Aorta (tissue), 5 donors: Measurements from ENCODE around the gene C12orf76. TPM values are rescaled to one million over a fixed set of nuclear protein-coding genes. Genes with fewer than 3 reads are reported as not detected.

Experiments
- ATAC-seq: fragments of 200-7000 bp; cut with Tn5 transposase; one replicate; pipeline ENCODE4 v1.9.1; 2022; ENCODE audit warnings: moderate library complexity; ENCODE audit not compliant: low FRiP score
- DNase-seq, 2 donors: peaks; one replicate each; pipeline ENCODE4 v3.0.0-alpha.2; 2020
- H3K27ac ChIP-seq, 2 donors: one replicate each; pipeline ENCODE4 v1.5.1; 2013; ENCODE audit warnings: low read length in 2 of 2, mild to moderate bottlenecking in 2 of 2, moderate library complexity in 2 of 2, control low read depth in 1 of 2, inconsistent platforms in 1 of 2, low read depth in 1 of 2
- H3K27me3 ChIP-seq, 2 donors: one replicate each; pipeline ENCODE4 v1.6.1; 2013; ENCODE audit warnings: control low read depth in 1 of 2, low read length in 1 of 2, mild to moderate bottlenecking in 1 of 2, moderate library complexity in 1 of 2; ENCODE audit not compliant: insufficient read depth in 2 of 2, control insufficient read depth in 1 of 2
- H3K36me3 ChIP-seq, 2 donors: one replicate each; pipeline ENCODE4 v1.6.1; 2013; ENCODE audit warnings: control low read depth in 1 of 2, low read length in 1 of 2, mild to moderate bottlenecking in 1 of 2; ENCODE audit not compliant: insufficient read depth in 2 of 2, control insufficient read depth in 1 of 2
- H3K4me1 ChIP-seq, 2 donors: one replicate each; pipeline ENCODE4 v1.6.1; 2013; ENCODE audit warnings: low read length in 2 of 2, control low read depth in 1 of 2, mild to moderate bottlenecking in 1 of 2, moderate library complexity in 1 of 2; ENCODE audit not compliant: insufficient read depth in 2 of 2, control insufficient read depth in 1 of 2
- H3K4me3 ChIP-seq, 2 donors: one replicate each; pipeline ENCODE4 v1.5.1; 2013; ENCODE audit warnings: low read length in 2 of 2, control low read depth in 1 of 2, mild to moderate bottlenecking in 1 of 2
- H3K9me3 ChIP-seq: one replicate; pipeline ENCODE4 v1.6.1; 2013; ENCODE audit warnings: mild to moderate bottlenecking, low read length; ENCODE audit not compliant: control insufficient read depth
- WGBS, 2 donors: extraction: QIAGEN DNeasy Blood & Tissue Kit; methylation state at CpG; one replicate each; pipeline ENCODE4 v1.1.7; 2013; 5-methylcytosine and 5-hydroxymethylcytosine counted together
- intact Hi-C, 2 donors: fragments of 100-400 bp; cut with DNase I; formaldehyde crosslinking; loops; one replicate each; pipeline versions ENCODE4 v1.14.2 to v1.15.0; 2022
- polyA plus RNA-seq, 2 donors: library from polyadenylated mRNA; stranded (reverse); fragments of 200-250 nt; gene quantifications; one replicate each; pipeline ENCODE4 v1.2.3, GENCODE V29; 2013
- total RNA-seq, 2 donors: library from RNA; stranded (reverse); fragmentation: NEBNext Ultra II Directional; extraction: Animal tissue kit (Norgen Biotek cat#: 25700); gene quantifications; one replicate each; pipeline ENCODE4 v1.2.1, GENCODE V29; 2021
- donor health status: healthy with polysubstance abuse.
- donor health status: Bipolar disorder and iron deficiency.
- donor health status: DM: no; HTN: no; CAD: no.
- donor health status: DM: no; HTN: no; CAD: no.
- donor health status: DM: yes; HTN: yes; CAD: no.

C12orf76 gene
- total and polyA plus RNA-seq, 4 donors = 10.5 to 18.4 (median 17.9) TPM

DNA sequence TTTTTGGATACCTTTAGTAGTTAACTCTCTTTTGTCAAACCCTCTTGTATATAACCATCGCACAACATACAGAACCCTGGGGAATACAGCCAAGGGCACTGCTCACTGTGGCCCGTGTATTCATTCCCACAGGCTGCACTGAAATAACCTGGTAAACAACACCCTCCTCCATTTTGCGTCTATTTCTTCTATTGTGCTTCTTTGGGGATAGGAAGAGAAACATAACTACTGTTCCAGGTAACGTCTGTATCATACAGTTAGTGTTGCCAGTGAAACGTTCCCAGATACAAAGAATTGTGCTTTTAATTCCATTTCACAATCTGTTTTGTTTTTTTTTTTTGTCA is 9.6 kb downstream of the C12orf76 start:
- intact Hi-C loops = loop anchor here in 1 of 2 donors (5.0 kb wide), 1 partner anchor 36 kb away; no protein-coding TSS in a partner anchor
- Histone ChIP-seq H3K4me1 (peaks cover 0 to 5% of the 10 kb centered on the region in 2 donors), H3K4me3 (no peak overlapping the region), H3K36me3 (peaks cover 3 to 6% of the 10 kb centered on the region in 2 donors), H3K27ac (peak overlapping the region; percentile 83 to 98), H3K9me3 (no peaks in the 10 kb centered on the region), H3K27me3 (no peaks in the 10 kb centered on the region)
- DNase-seq (no peak), ATAC-seq (no peak)
- WGBS, 2 donors = 20 to 21% methylated on average over 5 of the region's 5 CpGs

DNA sequence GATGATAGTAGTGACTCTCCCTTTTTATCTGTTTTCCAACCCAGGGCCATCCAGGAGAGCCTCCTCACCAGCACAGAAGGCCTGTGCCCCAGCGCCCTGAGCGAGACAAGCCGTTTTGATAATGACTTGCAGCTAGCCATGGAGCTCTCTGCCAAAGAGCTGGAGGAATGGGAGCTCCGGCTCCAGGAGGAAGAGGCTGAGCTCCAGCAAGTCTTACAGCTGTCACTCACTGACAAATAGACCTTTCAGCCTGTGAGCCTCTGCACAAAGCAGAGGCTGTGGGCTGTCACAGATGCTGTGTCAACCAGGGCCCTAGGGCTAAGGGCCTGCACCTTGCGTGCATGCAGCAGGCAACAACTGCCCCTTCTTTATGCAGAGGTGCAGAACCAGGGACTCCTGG is 11.0 kb downstream of the C12orf76 start:
- WGBS, 2 donors = 73 to 79% methylated on average over 5 of the region's 5 CpGs
- no peaks in the 10 kb centered on the region for H3K9me3 ChIP-seq
- DNase-seq (no peak), ATAC-seq (no peak)
- intact Hi-C loops = loop anchor here in 1 of 2 donors (5.0 kb wide), 1 partner anchor 35 kb away; no protein-coding TSS in a partner anchor
- H3K27ac ChIP-seq = peak overlapping the region in 1 of 2 donors; percentile 50
- H3K36me3 ChIP-seq = peaks cover 3 to 6% of the 10 kb centered on the region in 2 donors
- no peaks in the 10 kb centered on the region for H3K27me3 ChIP-seq
- peaks cover 0 to 5% of the 10 kb centered on the region in 2 donors for H3K4me1 ChIP-seq
- H3K4me3 ChIP-seq = no peak overlapping the region

DNA sequence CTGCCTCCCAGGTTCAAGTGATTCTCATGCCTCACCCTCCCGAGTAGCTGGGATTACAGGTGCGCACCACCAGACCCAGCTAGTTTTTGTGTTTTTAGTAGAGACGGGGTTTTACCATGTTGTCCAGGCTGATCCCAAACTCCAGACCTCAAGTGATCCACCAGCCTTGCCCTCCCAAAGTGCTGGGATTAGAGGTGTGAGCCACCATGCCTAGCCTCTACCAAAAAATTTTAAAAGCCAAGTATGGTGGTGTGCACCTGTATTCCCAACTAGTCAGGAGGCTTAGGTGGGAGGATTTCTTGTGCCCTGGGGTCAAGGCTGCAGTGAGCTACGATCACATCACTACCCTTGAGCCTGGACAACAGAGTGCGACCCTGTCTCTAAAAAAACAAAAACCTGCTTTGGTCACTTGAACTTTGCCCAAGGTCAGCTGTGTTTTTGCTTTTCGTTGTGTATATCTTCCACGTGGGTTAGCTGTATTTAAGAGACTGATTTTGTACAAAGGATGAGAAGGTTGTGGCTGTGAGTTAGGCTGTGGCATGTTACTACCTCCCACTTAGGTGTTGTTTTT is 12.7 kb downstream of the C12orf76 start:
- H3K9me3 ChIP-seq = no peaks in the 10 kb centered on the region
- 86 to 87% methylated on average over 7 of the region's 7 CpGs for WGBS, 2 donors
- intact Hi-C loops = loop anchor here in 1 of 2 donors (5.0 kb wide), 1 partner anchor 33 kb away; no protein-coding TSS in a partner anchor
- no peak for DNase-seq
- H3K27ac ChIP-seq = no peak overlapping the region
- H3K4me1 ChIP-seq = peaks cover 0 to 5% of the 10 kb centered on the region in 2 donors
- no peaks in the 10 kb centered on the region for H3K27me3 ChIP-seq
- H3K36me3 ChIP-seq = peaks cover 3 to 6% of the 10 kb centered on the region in 2 donors
- H3K4me3 ChIP-seq = no peak overlapping the region
- no peak for ATAC-seq

DNA sequence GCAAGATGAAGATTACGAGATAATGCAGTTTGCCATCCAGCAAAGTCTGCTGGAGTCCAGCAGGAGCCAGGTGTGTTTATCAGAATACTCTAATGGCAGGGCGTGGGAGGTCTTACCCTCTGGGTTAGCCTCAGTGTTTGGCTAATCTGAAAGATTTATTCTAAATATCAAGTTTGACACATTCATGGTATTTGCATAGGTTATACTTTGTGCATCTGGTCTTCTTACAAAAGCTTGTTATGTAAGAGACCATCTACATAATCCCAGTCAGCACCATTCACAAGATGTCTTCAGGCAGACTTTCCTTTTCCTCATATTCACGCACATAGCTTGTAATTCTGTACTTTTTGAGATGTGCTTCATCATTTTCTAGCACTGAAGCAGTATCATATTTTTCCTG is 14.4 kb downstream of the C12orf76 start:
- H3K4me1 ChIP-seq = no peaks in the 10 kb centered on the region
- H3K9me3 ChIP-seq = no peaks in the 10 kb centered on the region
- no peak for ATAC-seq
- H3K36me3 ChIP-seq = peaks cover 6 to 7% of the 10 kb centered on the region in 2 donors
- intact Hi-C loops = no loop called here
- no peaks in the 10 kb centered on the region for H3K27me3 ChIP-seq
- DNase-seq = no peak
- 94 to 95% methylated on average over 3 of the region's 3 CpGs for WGBS, 2 donors
- H3K4me3 ChIP-seq = no peak overlapping the region
- no peak overlapping the region for H3K27ac ChIP-seq

DNA sequence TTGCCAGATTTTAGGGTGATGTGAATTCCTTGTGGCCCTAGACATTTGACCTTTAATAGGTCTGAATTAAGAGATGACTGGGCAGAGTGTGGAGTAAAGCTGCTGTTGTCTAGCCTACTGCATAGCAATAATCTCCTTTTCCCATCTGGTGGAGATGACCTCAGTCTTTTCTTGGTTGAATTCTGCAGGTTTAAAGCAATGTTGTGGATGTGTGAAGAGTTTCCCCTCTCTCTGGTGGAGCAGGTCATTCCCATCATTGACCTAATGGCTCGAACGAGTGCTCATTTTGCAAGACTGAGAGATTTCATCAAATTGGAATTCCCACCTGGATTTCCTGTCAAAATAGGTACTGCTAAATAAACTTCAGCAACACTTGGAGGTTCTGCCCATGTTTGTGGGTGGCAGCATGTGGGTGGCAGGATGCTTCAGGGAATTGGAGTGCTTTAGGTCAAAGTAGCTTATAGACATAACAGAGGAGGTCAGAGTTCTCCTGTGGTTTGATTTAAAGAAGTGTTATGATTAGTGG is 19.0 kb downstream of the C12orf76 start:
- no peak overlapping the region for H3K4me3 ChIP-seq
- no peaks in the 10 kb centered on the region for H3K4me1 ChIP-seq
- no peak overlapping the region for H3K27ac ChIP-seq
- intact Hi-C loops = no loop called here
- no peaks in the 10 kb centered on the region for H3K9me3 ChIP-seq
- 79 to 83% methylated on average over 2 of the region's 2 CpGs for WGBS, 2 donors
- no peak for ATAC-seq
- peaks cover 4 to 12% of the 10 kb centered on the region in 2 donors for H3K36me3 ChIP-seq
- no peaks in the 10 kb centered on the region for H3K27me3 ChIP-seq
- DNase-seq = no peak

DNA sequence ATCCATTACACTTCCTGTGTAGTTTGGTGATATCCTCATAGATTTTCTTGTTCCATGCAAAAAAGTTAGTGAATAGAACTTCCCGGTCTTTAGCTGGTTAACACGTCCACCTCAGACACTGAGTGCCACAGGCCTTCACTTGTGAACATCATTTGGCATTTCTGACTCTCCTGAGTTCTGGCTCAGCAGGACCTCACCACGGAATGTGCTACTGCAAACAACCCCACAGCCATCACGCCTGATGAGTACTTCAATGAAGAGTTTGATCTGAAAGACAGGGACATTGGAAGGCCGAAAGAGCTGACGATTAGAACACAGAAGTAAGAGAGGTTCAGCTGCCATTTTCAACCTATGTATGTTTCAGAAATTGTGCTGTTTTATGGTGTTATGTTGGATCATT is 20.0 kb downstream of the C12orf76 start:
- Histone ChIP-seq H3K9me3 (no peaks in the 10 kb centered on the region), H3K36me3 (peaks cover 4 to 12% of the 10 kb centered on the region in 2 donors), H3K27me3 (no peaks in the 10 kb centered on the region), H3K4me3 (no peak overlapping the region), H3K4me1 (no peaks in the 10 kb centered on the region), H3K27ac (no peak overlapping the region)
- DNase-seq = no peak
- ATAC-seq = no peak
- intact Hi-C loops = no loop called here
- 72 to 77% methylated on average over 6 of the region's 6 CpGs for WGBS, 2 donors

GRCh38 chr12:110024051-110024450 is 24.3 kb downstream of the C12orf76 start:
- 84% methylated on average over 2 of the region's 2 CpGs for WGBS, 2 donors
- Histone ChIP-seq H3K9me3 (no peaks in the 10 kb centered on the region), H3K4me1 (peaks cover 0 to 2% of the 10 kb centered on the region in 2 donors), H3K27ac (no peak overlapping the region), H3K36me3 (peaks cover 2 to 10% of the 10 kb centered on the region in 2 donors), H3K4me3 (no peak overlapping the region), H3K27me3 (no peaks in the 10 kb centered on the region)
- DNase-seq = no peak
- intact Hi-C loops = no loop called here
- ATAC-seq = no peak

DNA sequence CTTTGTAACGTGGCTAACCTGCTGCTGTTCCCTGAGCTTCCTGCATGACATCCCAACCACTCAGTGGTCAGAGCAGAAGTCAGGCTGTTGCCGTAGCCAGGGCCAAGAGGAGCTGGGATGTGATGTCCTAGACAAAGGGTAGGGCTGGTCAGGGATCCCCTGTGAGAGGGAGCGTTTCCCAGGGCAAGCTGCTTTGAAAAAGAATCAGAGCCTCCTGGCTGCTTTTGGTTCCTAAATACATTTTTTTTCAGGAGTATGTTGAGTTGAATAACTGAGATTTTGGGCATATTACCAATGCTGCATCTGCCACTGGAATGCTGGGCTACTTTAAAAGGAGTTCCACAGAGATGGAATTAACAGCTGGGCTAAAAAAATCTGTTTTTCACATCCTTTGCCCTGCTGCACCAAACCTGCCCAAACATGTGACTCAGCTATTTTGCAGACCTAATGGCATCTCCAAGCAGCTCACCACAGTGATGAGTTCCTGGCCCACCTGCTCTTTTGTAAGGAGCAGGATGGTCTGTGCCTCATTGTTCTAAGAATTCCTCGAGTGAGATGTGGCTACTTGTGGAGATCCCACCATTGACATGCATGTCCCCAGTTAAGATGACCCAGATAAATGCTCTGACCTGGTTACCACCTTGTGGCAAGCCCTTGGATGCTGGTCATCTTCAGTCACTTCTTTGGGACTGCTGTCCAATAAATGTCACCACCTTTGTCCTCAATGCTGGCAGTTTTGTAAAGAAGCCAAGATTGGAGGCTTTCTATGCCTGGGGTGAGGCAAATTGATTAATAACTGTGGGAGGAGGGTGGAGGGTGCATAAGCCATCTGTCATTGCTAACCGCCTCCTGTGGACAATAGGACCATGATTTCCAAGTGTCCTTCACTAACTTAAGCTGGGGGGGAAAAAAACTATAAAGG is 25.0 kb downstream of the C12orf76 start:
- Histone ChIP-seq H3K9me3 (no peaks in the 10 kb centered on the region), H3K36me3 (peaks cover 2 to 9% of the 10 kb centered on the region in 2 donors), H3K27me3 (no peaks in the 10 kb centered on the region), H3K4me1 (peaks cover 0 to 2% of the 10 kb centered on the region in 2 donors), H3K4me3 (no peak overlapping the region), H3K27ac (peak overlapping the region in 1 of 2 donors; percentile 92)
- DNase-seq = no peak
- intact Hi-C loops = no loop called here
- 54 to 55% methylated on average over 5 of the region's 5 CpGs for WGBS, 2 donors
- ATAC-seq = no peak
